CD14-positive monocyte (primary cell): ENCODE results near the gene DMBX1. TPM values are rescaled to one million over a fixed set of nuclear protein-coding genes. Genes with fewer than 3 reads are reported as not detected.

ENCODE experiments used
- DNase-seq, 3 donors: peaks; one replicate each; pipeline ENCODE4 v3.0.0-alpha.2; 2011 to 2022
- H2AFZ ChIP-seq: 2 replicates; pipeline ENCODE4 v1.6.0; 2012; ENCODE audit warnings: mild to moderate bottlenecking, low read depth, low read length, inconsistent platforms; ENCODE audit not compliant: insufficient read depth, poor library complexity, severe bottlenecking
- H3K27ac ChIP-seq, 2 donors: 1 replicate in 1 of 2; 2 replicates in 1 of 2; pipeline ENCODE4 v1.5.1; 2012 to 2013; ENCODE audit warnings: low read length in 2 of 2, control low read depth in 1 of 2, inconsistent platforms in 1 of 2, low read depth in 1 of 2, mild to moderate bottlenecking in 1 of 2
- H3K27me3 ChIP-seq, 2 donors: one replicate each; pipeline versions ENCODE4 v1.6.0 to v1.6.1; 2011 to 2013; ENCODE audit warnings: low read length in 2 of 2; ENCODE audit not compliant: control insufficient read depth in 2 of 2, insufficient read depth in 2 of 2
- H3K36me3 ChIP-seq, 2 donors: replicated peaks in 1 of 2; 1 replicate in 1 of 2; 2 replicates in 1 of 2; pipeline versions ENCODE4 v1.5.1 to v1.6.1; 2012 to 2013; ENCODE audit warnings: low read length in 2 of 2, control low read depth in 1 of 2, inconsistent platforms in 1 of 2, mild to moderate bottlenecking in 1 of 2; ENCODE audit not compliant: insufficient read depth in 2 of 2, control insufficient read depth in 1 of 2
- H3K4me1 ChIP-seq, 2 donors: 1 replicate in 1 of 2; 2 replicates in 1 of 2; pipeline versions ENCODE4 v1.5.1 to v1.6.1; 2012 to 2013; ENCODE audit warnings: low read length in 2 of 2, control low read depth in 1 of 2, inconsistent platforms in 1 of 2, mild to moderate bottlenecking in 1 of 2, moderate library complexity in 1 of 2; ENCODE audit not compliant: insufficient read depth in 2 of 2, control insufficient read depth in 1 of 2
- H3K4me2 ChIP-seq: replicated peaks from 2 replicates; pipeline ENCODE3; 2012; ENCODE audit warnings: low read length, moderate library complexity, mild to moderate bottlenecking; ENCODE audit not compliant: poor library complexity, severe bottlenecking; ENCODE audit errors: extremely low read depth
- H3K4me3 ChIP-seq, 3 experiments: fragments of 200-600 bp in 1 of 3; sonication (generic) in 1 of 3; replicated peaks in 1 of 3; 1 replicate in 2 of 3; 2 replicates in 1 of 3; pipeline ENCODE4 v1.5.1; 2011 to 2013; ENCODE audit warnings: low read length in 3 of 3, mild to moderate bottlenecking in 3 of 3, control low read depth in 2 of 3, low read depth in 2 of 3, inconsistent platforms in 1 of 3, moderate library complexity in 1 of 3
- H3K79me2 ChIP-seq: 2 replicates; pipeline ENCODE4 v1.6.0; 2012; ENCODE audit warnings: mild to moderate bottlenecking, control low read depth, inconsistent platforms, low read length, moderate library complexity; ENCODE audit not compliant: insufficient read depth
- H3K9ac ChIP-seq: 2 replicates; pipeline ENCODE4 v1.6.0; 2017; ENCODE audit warnings: low read length, mild to moderate bottlenecking; ENCODE audit not compliant: insufficient read depth, poor library complexity, severe bottlenecking
- H3K9me3 ChIP-seq, 2 donors: replicated peaks in 1 of 2; 1 replicate in 1 of 2; 2 replicates in 1 of 2; pipeline versions ENCODE4 v1.5.1 to v1.6.1; 2012 to 2013; ENCODE audit warnings: low read length in 2 of 2, control low read depth in 1 of 2; ENCODE audit not compliant: control insufficient read depth in 1 of 2, insufficient read depth in 1 of 2
- H4K20me1 ChIP-seq: 2 replicates; pipeline ENCODE4 v1.6.0; 2012; ENCODE audit warnings: mild to moderate bottlenecking, low read length, control low read depth, moderate library complexity; ENCODE audit not compliant: insufficient read depth
- H3K27ac Mint-ChIP-seq, 7 donors: one replicate each; pipeline ENCODE4 v1.8.0; 2020; ENCODE audit warnings: mild to moderate bottlenecking in 7 of 7, mixed read lengths in 7 of 7, moderate library complexity in 6 of 7, inconsistent platforms in 2 of 7
- H3K27me3 Mint-ChIP-seq, 3 donors: one replicate each; pipeline ENCODE4 v1.8.0; 2021 to 2022; ENCODE audit warnings: low read depth in 3 of 3, mild to moderate bottlenecking in 3 of 3, mixed read lengths in 3 of 3, moderate library complexity in 3 of 3, inconsistent platforms in 1 of 3
- H3K36me3 Mint-ChIP-seq, 2 donors: one replicate each; pipeline ENCODE4 v1.8.0; 2020; ENCODE audit warnings: mixed read lengths in 2 of 2, inconsistent platforms in 1 of 2, mild to moderate bottlenecking in 1 of 2
- H3K4me1 Mint-ChIP-seq: one replicate; pipeline ENCODE4 v1.8.0; 2020; ENCODE audit warnings: mild to moderate bottlenecking, mixed read lengths
- H3K4me3 Mint-ChIP-seq, 2 donors: one replicate each; pipeline ENCODE4 v1.8.0; 2020; ENCODE audit warnings: mild to moderate bottlenecking in 2 of 2, mixed read lengths in 2 of 2, moderate library complexity in 1 of 2
- H3K9me3 Mint-ChIP-seq, 7 donors: one replicate each; pipeline ENCODE4 v1.8.0; 2020 to 2022; ENCODE audit warnings: mixed read lengths in 7 of 7, mild to moderate bottlenecking in 6 of 7, moderate library complexity in 6 of 7, inconsistent platforms in 2 of 7
- WGBS: methylation state at CpG from one replicate; pipeline ENCODE4 v1.1.5; 2013; ENCODE audit warnings: missing lambda C conversion rate; ENCODE audit not compliant: insufficient coverage; 5-methylcytosine and 5-hydroxymethylcytosine counted together
- intact Hi-C, 2 donors: fragments of 100-400 bp; cut with micrococcal nuclease; formaldehyde crosslinking; loops; one replicate each; pipeline versions ENCODE4 v1.15.0 to v1.15.1; 2023
- polyA plus RNA-seq, 3 donors: library from polyadenylated mRNA; depleted of rRNA in 1 of 3; unstranded in 2 of 3; stranded (reverse) in 1 of 3; fragments of 300-500 nt in 2 of 3; fragments of >200 nt in 1 of 3; fragmentation: Illumina TruSeq in 2 of 3; gene quantifications; 1 replicate in 2 of 3; 2 replicates in 1 of 3; pipeline ENCODE4 v1.2.3, GENCODE V29; 2012 to 2021
- TF ChIP-seq, protein P1 (sequence below): fragments of 200-600 bp; IDR thresholded peaks from one replicate; pipeline ENCODE4 v1.8.0; 2022; ENCODE audit warnings: antibody characterized with exemption, mild to moderate bottlenecking

Gene DMBX1
- polyA plus RNA-seq, 3 donors, result not detected

GRCh38 chr1:46469881-46470280 is 19.8 kb upstream of the DMBX1 start:
- Mint-ChIP-seq H3K27ac (no peak overlapping the region), H3K4me3 (no peak overlapping the region), H3K27me3 (peaks cover 53 to 63% (median 53%) of the 10 kb centered on the region in 3 donors), H3K9me3 (peaks cover 0 to 3% (median 0%) of the 10 kb centered on the region in 7 donors), H3K36me3 (peaks cover 0 to 8% of the 10 kb centered on the region in 2 donors), H3K4me1 (peaks cover 11% of the 10 kb centered on the region)
- intact Hi-C loops, result loop anchor here in 1 of 2 donors (10.0 kb wide), 1 partner anchor 245 kb away; the partner anchor contains the start of gene EFCAB14
- no peak overlapping the region for H3K27ac ChIP-seq
- no peak overlapping the region for H2AFZ ChIP-seq
- H3K79me2 ChIP-seq, result no peaks in the 10 kb centered on the region
- H3K4me3 ChIP-seq, result no peak overlapping the region
- H3K9ac ChIP-seq, result no peak overlapping the region
- peaks cover 0 to 6% of the 10 kb centered on the region in 2 donors for H3K9me3 ChIP-seq
- peaks cover 26 to 73% of the 10 kb centered on the region in 2 donors for H3K27me3 ChIP-seq
- H3K4me1 ChIP-seq, result peaks cover 9 to 14% of the 10 kb centered on the region in 2 donors
- DNase-seq, result no peak
- no peaks in the 10 kb centered on the region for H3K36me3 ChIP-seq
- WGBS, result 84% methylated on average over 3 of the region's 4 CpGs
- TF ChIP-seq, protein P1, sequence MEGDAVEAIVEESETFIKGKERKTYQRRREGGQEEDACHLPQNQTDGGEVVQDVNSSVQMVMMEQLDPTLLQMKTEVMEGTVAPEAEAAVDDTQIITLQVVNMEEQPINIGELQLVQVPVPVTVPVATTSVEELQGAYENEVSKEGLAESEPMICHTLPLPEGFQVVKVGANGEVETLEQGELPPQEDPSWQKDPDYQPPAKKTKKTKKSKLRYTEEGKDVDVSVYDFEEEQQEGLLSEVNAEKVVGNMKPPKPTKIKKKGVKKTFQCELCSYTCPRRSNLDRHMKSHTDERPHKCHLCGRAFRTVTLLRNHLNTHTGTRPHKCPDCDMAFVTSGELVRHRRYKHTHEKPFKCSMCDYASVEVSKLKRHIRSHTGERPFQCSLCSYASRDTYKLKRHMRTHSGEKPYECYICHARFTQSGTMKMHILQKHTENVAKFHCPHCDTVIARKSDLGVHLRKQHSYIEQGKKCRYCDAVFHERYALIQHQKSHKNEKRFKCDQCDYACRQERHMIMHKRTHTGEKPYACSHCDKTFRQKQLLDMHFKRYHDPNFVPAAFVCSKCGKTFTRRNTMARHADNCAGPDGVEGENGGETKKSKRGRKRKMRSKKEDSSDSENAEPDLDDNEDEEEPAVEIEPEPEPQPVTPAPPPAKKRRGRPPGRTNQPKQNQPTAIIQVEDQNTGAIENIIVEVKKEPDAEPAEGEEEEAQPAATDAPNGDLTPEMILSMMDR, result no peak
- H4K20me1 ChIP-seq, result no peaks in the 10 kb centered on the region
- no peak overlapping the region for H3K4me2 ChIP-seq

GRCh38 chr1:46471848-46472492 is 17.7 kb upstream of the DMBX1 start:
- peaks cover 12 to 58% of the 10 kb centered on the region in 2 donors for H3K27me3 ChIP-seq
- peaks cover 2% of the 10 kb centered on the region in 2 donors for H3K4me1 ChIP-seq
- Mint-ChIP-seq H3K9me3 (peaks cover 0 to 3% (median 0%) of the 10 kb centered on the region in 7 donors), H3K27me3 (peaks cover 40 to 53% (median 41%) of the 10 kb centered on the region in 3 donors), H3K36me3 (peaks cover 0 to 3% of the 10 kb centered on the region in 2 donors), H3K4me3 (no peak overlapping the region), H3K4me1 (peaks cover 4% of the 10 kb centered on the region), H3K27ac (no peak overlapping the region)
- no peak overlapping the region for H3K4me3 ChIP-seq
- no peaks in the 10 kb centered on the region for H3K36me3 ChIP-seq
- H3K79me2 ChIP-seq, result no peaks in the 10 kb centered on the region
- no peak overlapping the region for H3K9ac ChIP-seq
- no peaks in the 10 kb centered on the region for H4K20me1 ChIP-seq
- DNase-seq, result no peak
- H3K27ac ChIP-seq, result no peak overlapping the region
- H2AFZ ChIP-seq, result no peak overlapping the region
- intact Hi-C loops, result loop anchor here in 1 of 2 donors (10.0 kb wide), 1 partner anchor 243 kb away; the partner anchor contains the start of gene EFCAB14
- WGBS, result no CpG with 5 or more reads among the region's 7 CpGs
- peaks cover 0 to 6% of the 10 kb centered on the region in 2 donors for H3K9me3 ChIP-seq
- H3K4me2 ChIP-seq, result no peak overlapping the region
- TF ChIP-seq, protein P1, result no peak
